ENCODE results near the gene YARS1. TPM values are rescaled to one million over a fixed set of nuclear protein-coding genes. Genes with fewer than 3 reads are reported as not detected.

The YARS1 gene
- total RNA-seq, 1 experiment from 2014 or later, result 115 TPM

GRCh38 chr1:32768110-32768850 lies 48.9 kb downstream of the YARS1 start:
- no peak for TF ChIP-seq EZH2 (IDR thresholded peaks at IDR 0.05; ENCODE audit: low read length, unreplicated experiment)
- no peak for TF ChIP-seq EZH2phosphoT487 (IDR thresholded peaks at IDR 0.05; ENCODE audit: borderline replicate concordance, low read length)
- TF ChIP-seq CTCF (conservative IDR thresholded peaks at IDR 0.05; ENCODE audit: low read depth, low read length), result no peak
- Histone ChIP-seq H3K4me1 (ENCODE audit: insufficient read depth, low read length) (peaks cover 29% of the 10 kb centered on the region), H3K9ac (ENCODE audit: low read length) (no peak overlapping the region), H3K27ac (ENCODE audit: low read length) (peak overlapping the region; percentile 11; the same call in 1 of the 2 replicates), H3K9me3 (ENCODE audit: low read length) (no peaks in the 10 kb centered on the region), H3K9me2 (replicated peaks; ENCODE audit: low read length) (no peaks in the 10 kb centered on the region), H3F3A (ENCODE audit: low read length, unreplicated experiment) (no peaks in the 10 kb centered on the region), H3K27me3 (ENCODE audit: low read length) (no peaks in the 10 kb centered on the region), H3K4me2 (ENCODE audit: low read length) (no peak overlapping the region), H4K20me1 (ENCODE audit: low read length) (peaks cover 4% of the 10 kb centered on the region; the same call in 1 of the 2 replicates), H3K36me3 (ENCODE audit: low read depth, low read length) (peaks cover 23% of the 10 kb centered on the region; the same call in 1 of the 2 replicates), H3K79me2 (ENCODE audit: low read length) (peaks cover 49% of the 10 kb centered on the region), H2AFZ (ENCODE audit: low read length) (no peak overlapping the region), H3K4me3 (ENCODE audit: low read length) (no peak overlapping the region)
- BruUV-seq (replicated peaks), result no TSS peak
- DNase-seq (no peak), ATAC-seq (no peak)
- ChIA-PET POLR2A (ENCODE audit: unreplicated experiment) (interaction anchor here (0.6 kb wide), 1 partner anchor 64 kb away, joined by 6 read pairs; no protein-coding TSS in a partner anchor), CTCF (interaction anchor here (1.1 kb wide), 1 partner anchor 26 kb away, joined by 3 read pairs; no protein-coding TSS in a partner anchor)
- intact Hi-C loops (cut with micrococcal nuclease), result no loop called here

GRCh38 chr1:32767641-32768040 lies 49.5 kb downstream of the YARS1 start:
- POLR2A ChIA-PET (ENCODE audit: unreplicated experiment), result no interaction called here
- CTCF ChIA-PET, result no interaction called here
- H3K79me2 ChIP-seq (ENCODE audit: low read length), result peaks cover 55% of the 10 kb centered on the region
- no peaks in the 10 kb centered on the region for H3K9me2 ChIP-seq (replicated peaks; ENCODE audit: low read length)
- TF ChIP-seq EZH2phosphoT487 (IDR thresholded peaks at IDR 0.05; ENCODE audit: borderline replicate concordance, low read length) (no peak), CTCF (conservative IDR thresholded peaks at IDR 0.05; ENCODE audit: low read depth, low read length) (no peak), EZH2 (IDR thresholded peaks at IDR 0.05; ENCODE audit: low read length, unreplicated experiment) (no peak)
- peaks cover 20% of the 10 kb centered on the region; the same call in 1 of the 2 replicates for H3K36me3 ChIP-seq (ENCODE audit: low read depth, low read length)
- H3K27ac ChIP-seq (ENCODE audit: low read length), result peak overlapping the region; percentile 11; the same call in 1 of the 2 replicates
- no peak overlapping the region for H3K9ac ChIP-seq (ENCODE audit: low read length)
- H4K20me1 ChIP-seq (ENCODE audit: low read length), result peaks cover 4% of the 10 kb centered on the region; the same call in 1 of the 2 replicates
- BruUV-seq (replicated peaks), result no TSS peak
- ATAC-seq (peak; percentile 52; the same call in 1 of the 2 replicates), DNase-seq (no peak)
- intact Hi-C loops (cut with micrococcal nuclease), result no loop called here
- H3K4me1 ChIP-seq (ENCODE audit: insufficient read depth, low read length), result peaks cover 29% of the 10 kb centered on the region
- H2AFZ ChIP-seq (ENCODE audit: low read length), result no peak overlapping the region
- no peaks in the 10 kb centered on the region for H3K9me3 ChIP-seq (ENCODE audit: low read length)
- no peaks in the 10 kb centered on the region for H3K27me3 ChIP-seq (ENCODE audit: low read length)
- no peak overlapping the region for H3K4me3 ChIP-seq (ENCODE audit: low read length)
- H3K4me2 ChIP-seq (ENCODE audit: low read length), result no peak overlapping the region
- no peaks in the 10 kb centered on the region for H3F3A ChIP-seq (ENCODE audit: low read length, unreplicated experiment)

GRCh38 chr1:32767156-32767555 lies 50.0 kb downstream of the YARS1 start:
- no peaks in the 10 kb centered on the region for H3K27me3 ChIP-seq (ENCODE audit: low read length)
- H3K4me3 ChIP-seq (ENCODE audit: low read length), result no peak overlapping the region
- intact Hi-C loops (cut with micrococcal nuclease), result no loop called here
- H2AFZ ChIP-seq (ENCODE audit: low read length), result no peak overlapping the region
- H4K20me1 ChIP-seq (ENCODE audit: low read length), result peaks cover 4% of the 10 kb centered on the region; the same call in 1 of the 2 replicates
- H3K36me3 ChIP-seq (ENCODE audit: low read depth, low read length), result peaks cover 20% of the 10 kb centered on the region; the same call in 1 of the 2 replicates
- no peak for DNase-seq
- BruUV-seq (replicated peaks), result no TSS peak
- no peak overlapping the region for H3K9ac ChIP-seq (ENCODE audit: low read length)
- CTCF ChIA-PET, result no interaction called here
- no peak overlapping the region for H3K4me2 ChIP-seq (ENCODE audit: low read length)
- ATAC-seq, result no peak
- no peak overlapping the region for H3K27ac ChIP-seq (ENCODE audit: low read length)
- H3K4me1 ChIP-seq (ENCODE audit: insufficient read depth, low read length), result peaks cover 33% of the 10 kb centered on the region
- no peaks in the 10 kb centered on the region for H3K9me2 ChIP-seq (replicated peaks; ENCODE audit: low read length)
- no peaks in the 10 kb centered on the region for H3K9me3 ChIP-seq (ENCODE audit: low read length)
- peaks cover 2% of the 10 kb centered on the region for H3F3A ChIP-seq (ENCODE audit: low read length, unreplicated experiment)
- POLR2A ChIA-PET (ENCODE audit: unreplicated experiment), result no interaction called here
- TF ChIP-seq EZH2 (IDR thresholded peaks at IDR 0.05; ENCODE audit: low read length, unreplicated experiment) (no peak), CTCF (conservative IDR thresholded peaks at IDR 0.05; ENCODE audit: low read depth, low read length) (no peak), EZH2phosphoT487 (IDR thresholded peaks at IDR 0.05; ENCODE audit: borderline replicate concordance, low read length) (no peak)
- peaks cover 60% of the 10 kb centered on the region for H3K79me2 ChIP-seq (ENCODE audit: low read length)
